Osteocyte (in vitro differentiated cells): ENCODE data around the gene PSMA4. TPM values are rescaled to one million over a fixed set of nuclear protein-coding genes. Genes with fewer than 3 reads are reported as not detected.

Experiments
- DNase-seq: peaks from one replicate; pipeline ENCODE4 v3.0.0; 2021; ENCODE audit warnings: mixed read lengths; ENCODE audit not compliant: unreplicated experiment; ENCODE audit errors: extremely low spot score
- H3K27ac Mint-ChIP-seq: one replicate; pipeline ENCODE4 v1.8.0; 2021; ENCODE audit warnings: mild to moderate bottlenecking, mixed read lengths; ENCODE audit not compliant: unreplicated experiment
- H3K27me3 Mint-ChIP-seq: one replicate; pipeline ENCODE4 v1.8.0; 2021; ENCODE audit warnings: mixed read lengths; ENCODE audit not compliant: unreplicated experiment
- H3K36me3 Mint-ChIP-seq: one replicate; pipeline ENCODE4 v1.8.0; 2021; ENCODE audit warnings: mixed read lengths; ENCODE audit not compliant: unreplicated experiment
- H3K4me1 Mint-ChIP-seq: one replicate; pipeline ENCODE4 v1.8.0; 2021; ENCODE audit warnings: mixed read lengths; ENCODE audit not compliant: unreplicated experiment
- H3K4me3 Mint-ChIP-seq: one replicate; pipeline ENCODE4 v1.8.0; 2021; ENCODE audit warnings: mild to moderate bottlenecking, moderate library complexity, mixed read lengths; ENCODE audit not compliant: unreplicated experiment
- H3K9me3 Mint-ChIP-seq: one replicate; pipeline ENCODE4 v1.8.0; 2021; ENCODE audit warnings: mixed read lengths; ENCODE audit not compliant: unreplicated experiment
- total RNA-seq: library from RNA; stranded (reverse); gene quantifications from 2 replicates; pipeline ENCODE4 v1.2.1, GENCODE V29; 2021
- TF ChIP-seq, protein P1 (sequence below): fragments of 200-600 bp; sonication (generic); IDR thresholded peaks from 2 replicates; pipeline ENCODE4 v1.5.0; 2021; ENCODE audit warnings: antibody characterized with exemption, mild to moderate bottlenecking, moderate library complexity

The PSMA4 gene
- total RNA-seq, 1 donor from 2014 or later, result 183 TPM

DNA sequence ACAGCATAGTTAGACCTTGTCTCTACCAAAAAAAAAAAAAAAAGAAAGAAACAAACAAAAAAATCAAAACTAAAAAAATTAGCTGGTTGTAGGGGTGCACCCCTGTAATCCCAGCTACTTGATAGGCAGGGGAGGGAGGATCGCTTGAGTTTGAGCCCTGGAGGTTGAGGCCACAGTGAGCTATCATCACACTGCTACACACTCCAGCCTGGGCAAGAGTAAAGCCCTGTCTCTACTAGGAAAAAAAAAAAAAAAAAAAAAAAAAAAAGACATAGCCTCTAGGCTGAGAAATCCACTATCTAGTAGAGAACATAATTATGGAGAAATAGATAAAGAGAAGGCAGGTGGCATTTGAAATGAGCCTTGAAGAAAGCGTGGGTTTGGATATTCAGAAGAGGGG, 22.8 kb downstream of the PSMA4 start:
- no peak for DNase-seq
- H3K9me3 Mint-ChIP-seq, result no peaks in the 10 kb centered on the region
- no peak overlapping the region for H3K4me3 Mint-ChIP-seq
- TF ChIP-seq, protein P1, sequence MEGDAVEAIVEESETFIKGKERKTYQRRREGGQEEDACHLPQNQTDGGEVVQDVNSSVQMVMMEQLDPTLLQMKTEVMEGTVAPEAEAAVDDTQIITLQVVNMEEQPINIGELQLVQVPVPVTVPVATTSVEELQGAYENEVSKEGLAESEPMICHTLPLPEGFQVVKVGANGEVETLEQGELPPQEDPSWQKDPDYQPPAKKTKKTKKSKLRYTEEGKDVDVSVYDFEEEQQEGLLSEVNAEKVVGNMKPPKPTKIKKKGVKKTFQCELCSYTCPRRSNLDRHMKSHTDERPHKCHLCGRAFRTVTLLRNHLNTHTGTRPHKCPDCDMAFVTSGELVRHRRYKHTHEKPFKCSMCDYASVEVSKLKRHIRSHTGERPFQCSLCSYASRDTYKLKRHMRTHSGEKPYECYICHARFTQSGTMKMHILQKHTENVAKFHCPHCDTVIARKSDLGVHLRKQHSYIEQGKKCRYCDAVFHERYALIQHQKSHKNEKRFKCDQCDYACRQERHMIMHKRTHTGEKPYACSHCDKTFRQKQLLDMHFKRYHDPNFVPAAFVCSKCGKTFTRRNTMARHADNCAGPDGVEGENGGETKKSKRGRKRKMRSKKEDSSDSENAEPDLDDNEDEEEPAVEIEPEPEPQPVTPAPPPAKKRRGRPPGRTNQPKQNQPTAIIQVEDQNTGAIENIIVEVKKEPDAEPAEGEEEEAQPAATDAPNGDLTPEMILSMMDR, result no peak
- H3K27ac Mint-ChIP-seq, result no peak overlapping the region
- peaks cover 42% of the 10 kb centered on the region for H3K27me3 Mint-ChIP-seq
- no peaks in the 10 kb centered on the region for H3K36me3 Mint-ChIP-seq
- H3K4me1 Mint-ChIP-seq, result peaks cover 10% of the 10 kb centered on the region

DNA sequence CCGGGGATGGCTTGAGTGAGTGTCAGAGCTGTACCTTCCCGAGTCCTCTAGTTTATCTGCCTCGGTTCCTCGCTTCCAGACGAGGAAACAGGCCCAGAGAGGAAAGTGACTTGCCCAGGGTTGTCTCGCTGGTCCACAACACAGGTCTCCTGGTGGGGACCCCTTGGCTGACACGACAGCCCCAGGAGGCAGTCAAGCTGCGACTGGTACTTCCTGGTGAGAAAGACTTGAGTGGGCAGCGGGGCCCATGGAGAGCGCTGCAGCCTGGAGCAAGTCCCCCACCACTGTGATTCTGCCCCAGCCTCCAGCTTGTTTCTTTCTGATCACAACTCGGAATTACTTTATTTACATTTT, 24.5 kb downstream of the PSMA4 start:
- Mint-ChIP-seq H3K27me3 (peaks cover 36% of the 10 kb centered on the region), H3K9me3 (no peaks in the 10 kb centered on the region), H3K4me3 (no peak overlapping the region), H3K27ac (no peak overlapping the region), H3K36me3 (no peaks in the 10 kb centered on the region), H3K4me1 (peaks cover 10% of the 10 kb centered on the region)
- TF ChIP-seq, protein P1, result no peak
- DNase-seq, result no peak

DNA sequence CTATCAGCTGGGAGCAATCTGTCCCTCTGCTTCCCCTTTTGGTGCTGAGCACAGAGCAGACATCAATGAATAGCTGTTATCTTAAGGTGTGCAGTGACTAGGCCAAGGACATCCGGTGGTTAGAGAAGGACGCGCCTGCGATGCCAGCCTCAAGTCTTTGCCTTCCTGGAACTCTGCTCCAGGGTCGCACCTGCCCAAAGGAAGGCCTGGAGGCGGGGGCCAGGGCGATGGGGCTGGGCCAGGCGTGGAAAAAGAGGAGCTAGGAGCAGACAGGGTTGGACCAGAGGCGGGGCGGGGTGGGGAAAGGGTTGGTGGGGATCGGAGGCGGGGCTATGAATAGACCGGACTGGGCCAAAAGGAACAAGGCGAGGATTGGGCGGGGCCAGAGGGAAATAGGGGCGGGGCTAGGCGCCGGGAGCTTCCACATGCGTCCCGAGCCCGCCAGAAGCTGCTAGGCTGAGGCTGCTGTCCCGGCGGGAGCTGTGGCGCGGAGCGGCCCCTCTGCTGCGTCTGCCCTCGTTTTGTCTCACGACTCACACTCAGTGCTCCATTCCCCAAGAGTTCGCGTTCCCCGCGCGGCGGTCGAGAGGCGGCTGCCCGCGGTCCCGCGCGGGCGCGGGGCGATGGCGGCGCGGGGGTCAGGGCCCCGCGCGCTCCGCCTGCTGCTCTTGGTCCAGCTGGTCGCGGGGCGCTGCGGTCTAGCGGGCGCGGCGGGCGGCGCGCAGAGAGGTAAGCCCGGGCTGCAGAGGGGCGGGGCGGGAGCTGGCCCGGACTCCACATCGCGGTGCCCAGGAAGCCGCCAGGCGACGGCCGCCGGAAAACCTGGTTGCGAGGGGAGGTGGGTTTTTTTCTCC, 25.1 kb downstream of the PSMA4 start, which contains the start of gene CHRNA5:
Gene CHRNA5, plus strand, starts transcription at position 424 of the 854 bp plus-strand sequence. Its CDS starts 200 bp downstream, at position 624.
- peaks cover 36% of the 10 kb centered on the region for H3K27me3 Mint-ChIP-seq
- DNase-seq, result peak; percentile 95
- H3K36me3 Mint-ChIP-seq, result no peaks in the 10 kb centered on the region
- peaks cover 10% of the 10 kb centered on the region for H3K4me1 Mint-ChIP-seq
- H3K4me3 Mint-ChIP-seq, result peak within 1 kb of the TSS; percentile 75
- H3K27ac Mint-ChIP-seq, result peak within 1 kb of the TSS; percentile 4
- H3K9me3 Mint-ChIP-seq, result no peaks in the 10 kb centered on the region
- TF ChIP-seq, protein P1, result no peak

DNA sequence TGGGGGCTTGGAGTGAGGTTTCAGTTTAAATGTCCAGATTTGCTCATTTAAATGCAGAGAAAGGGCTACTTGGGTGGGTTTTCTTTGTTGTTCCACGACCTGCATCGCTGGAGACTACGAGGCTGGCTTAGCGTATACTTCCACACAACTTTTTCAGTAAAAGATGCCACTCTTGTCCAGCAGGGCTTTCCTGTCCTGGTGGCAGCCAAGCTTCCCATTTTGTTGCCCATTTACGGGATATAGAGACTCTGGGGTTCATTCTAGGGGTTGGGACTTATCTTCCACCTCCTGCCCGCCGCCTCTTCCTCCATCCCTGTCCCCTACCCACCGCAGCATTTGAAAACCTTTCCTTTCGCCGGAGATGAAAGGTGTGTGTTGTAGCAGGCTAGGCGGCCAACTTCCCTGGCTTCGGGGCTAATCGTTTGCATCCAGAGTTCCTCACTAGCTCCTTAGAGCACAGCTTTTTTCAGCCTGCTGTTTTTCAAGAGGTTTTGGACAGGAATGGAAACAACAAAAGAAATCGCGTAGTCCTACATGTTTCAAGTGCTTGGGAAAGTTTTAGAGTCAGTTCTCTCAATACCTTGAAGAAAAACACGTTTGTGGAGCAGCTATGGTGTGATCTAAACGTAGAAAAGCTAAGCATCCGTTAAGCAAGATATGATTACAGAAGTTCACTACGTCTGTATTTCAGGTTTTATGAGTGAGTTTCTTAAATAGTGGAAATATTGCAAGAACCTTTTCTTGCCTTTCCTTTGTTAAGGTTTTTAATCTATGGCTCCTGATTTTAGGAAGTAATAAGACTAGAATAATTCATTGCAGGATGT, 25.9 kb downstream of the PSMA4 start:
- peak overlapping the region; percentile 4 for H3K27ac Mint-ChIP-seq
- H3K36me3 Mint-ChIP-seq, result no peaks in the 10 kb centered on the region
- H3K9me3 Mint-ChIP-seq, result no peaks in the 10 kb centered on the region
- H3K27me3 Mint-ChIP-seq, result peaks cover 36% of the 10 kb centered on the region
- TF ChIP-seq, protein P1, result peak; percentile 35
- H3K4me1 Mint-ChIP-seq, result peaks cover 10% of the 10 kb centered on the region
- no peak for DNase-seq
- peak overlapping the region; percentile 75 for H3K4me3 Mint-ChIP-seq

DNA sequence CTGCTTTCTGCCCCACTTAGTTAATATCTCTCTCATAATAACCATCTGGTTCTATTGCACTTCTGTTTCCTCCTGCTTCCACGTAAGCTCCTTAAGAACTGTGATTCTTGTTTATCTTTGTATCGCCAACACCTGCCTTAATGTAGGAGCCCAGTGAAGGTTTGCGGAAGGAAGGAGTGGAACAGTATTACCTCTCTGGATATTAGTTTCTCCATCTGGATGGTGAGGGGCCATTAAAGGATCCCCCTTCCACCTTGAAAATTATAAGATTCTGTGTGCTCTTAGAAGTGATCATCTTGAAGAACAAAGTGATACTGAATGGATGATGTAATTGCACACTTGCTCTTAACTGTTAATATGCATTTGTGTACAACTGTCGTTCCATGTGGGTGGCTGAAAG, 27.3 kb downstream of the PSMA4 start:
- TF ChIP-seq, protein P1, result no peak
- H3K4me3 Mint-ChIP-seq, result no peak overlapping the region

More for the DNA sequence above, 27.3 kb downstream of the PSMA4 start:
- peaks cover 10% of the 10 kb centered on the region for H3K4me1 Mint-ChIP-seq
- no peaks in the 10 kb centered on the region for H3K36me3 Mint-ChIP-seq
- no peaks in the 10 kb centered on the region for H3K9me3 Mint-ChIP-seq
- no peak overlapping the region for H3K27ac Mint-ChIP-seq
- H3K27me3 Mint-ChIP-seq, result peaks cover 27% of the 10 kb centered on the region
- DNase-seq, result no peak
